ENCODE results near the gene RPTOR. TPM values are rescaled to one million over a fixed set of nuclear protein-coding genes. Genes with fewer than 3 reads are reported as not detected.

The RPTOR gene
- total RNA-seq, 1 experiment from 2014 or later: 58.0 TPM

GRCh38 chr17:80797741-80798594 lies 253.3 kb downstream of the RPTOR start:
- TF ChIP-seq SIN3A (IDR thresholded peaks at IDR 0.05; ENCODE audit: borderline replicate concordance, insufficient read depth, low read depth, low read length): no peak
- no peak for TF ChIP-seq TCF7L2 (IDR thresholded peaks at IDR 0.05; ENCODE audit: low read depth, low read length)
- TF ChIP-seq CTCF (IDR thresholded peaks at IDR 0.05): no peak
- TF ChIP-seq POLR2AphosphoS5 (IDR thresholded peaks at IDR 0.05; ENCODE audit: low read depth, low read length): no peak
- TF ChIP-seq REST (IDR thresholded peaks at IDR 0.05; ENCODE audit: insufficient read depth in 1 of 2, low read depth in 2 of 2, low read length in 1 of 2): no peak
- H3K4me3 ChIP-seq (ENCODE audit: low read depth in 2 of 2, low read length in 2 of 2): no peak overlapping the region
- in situ Hi-C loops (cut with HindIII; ENCODE audit: low pct_unique_long_range_greater_than_20kb, low sequenced_read_pairs): no loop called here
- CTCF ChIA-PET: no interaction called here
- H3K27me3 ChIP-seq (ENCODE audit: control insufficient read depth, insufficient read depth, low read length): no peaks in the 10 kb centered on the region
- peaks cover under 1% of the 10 kb centered on the region for H3K4me1 ChIP-seq (ENCODE audit: control insufficient read depth, insufficient read depth, low read length)
- H3K27ac ChIP-seq (ENCODE audit: low read length): no peak overlapping the region
- H3K9me3 ChIP-seq (ENCODE audit: control insufficient read depth, insufficient read depth, low read depth, low read length): no peaks in the 10 kb centered on the region
- POLR2A ChIA-PET: no interaction called here
- H3K36me3 ChIP-seq (ENCODE audit: control insufficient read depth, insufficient read depth, low read length): no peaks in the 10 kb centered on the region
- ATAC-seq (no peak), DNase-seq (ENCODE audit: low read depth, low spot score) (no peak)
- intact Hi-C loops (cut with micrococcal nuclease; ENCODE audit: unreplicated experiment): no loop called here
- no TSS peak for BruUV-seq (replicated peaks)

GRCh38 chr17:80798595-80799537 lies 254.2 kb downstream of the RPTOR start:
- in situ Hi-C loops (cut with HindIII; ENCODE audit: low pct_unique_long_range_greater_than_20kb, low sequenced_read_pairs): no loop called here
- intact Hi-C loops (cut with micrococcal nuclease; ENCODE audit: unreplicated experiment): no loop called here
- no peak for ATAC-seq
- Histone ChIP-seq H3K9me3 (ENCODE audit: control insufficient read depth, insufficient read depth, low read depth, low read length) (no peaks in the 10 kb centered on the region), H3K27ac (ENCODE audit: low read length) (no peak overlapping the region), H3K4me1 (ENCODE audit: control insufficient read depth, insufficient read depth, low read length) (no peaks in the 10 kb centered on the region), H3K27me3 (ENCODE audit: control insufficient read depth, insufficient read depth, low read length) (no peaks in the 10 kb centered on the region), H3K36me3 (ENCODE audit: control insufficient read depth, insufficient read depth, low read length) (no peaks in the 10 kb centered on the region), H3K4me3 (ENCODE audit: low read depth in 2 of 2, low read length in 2 of 2) (no peak overlapping the region)
- DNase-seq (ENCODE audit: low read depth, low spot score): no peak
- ChIA-PET CTCF (no interaction called here), POLR2A (no interaction called here)
- BruUV-seq (replicated peaks): no TSS peak
- TF ChIP-seq POLR2AphosphoS5 (IDR thresholded peaks at IDR 0.05; ENCODE audit: low read depth, low read length) (no peak), SIN3A (IDR thresholded peaks at IDR 0.05; ENCODE audit: borderline replicate concordance, insufficient read depth, low read depth, low read length) (no peak), CTCF (IDR thresholded peaks at IDR 0.05) (no peak), TCF7L2 (IDR thresholded peaks at IDR 0.05; ENCODE audit: low read depth, low read length) (no peak), REST (IDR thresholded peaks at IDR 0.05; ENCODE audit: insufficient read depth in 1 of 2, low read depth in 2 of 2, low read length in 1 of 2) (no peak)
